ENCODE results near the gene ASPA.

ASPA gene

DNA sequence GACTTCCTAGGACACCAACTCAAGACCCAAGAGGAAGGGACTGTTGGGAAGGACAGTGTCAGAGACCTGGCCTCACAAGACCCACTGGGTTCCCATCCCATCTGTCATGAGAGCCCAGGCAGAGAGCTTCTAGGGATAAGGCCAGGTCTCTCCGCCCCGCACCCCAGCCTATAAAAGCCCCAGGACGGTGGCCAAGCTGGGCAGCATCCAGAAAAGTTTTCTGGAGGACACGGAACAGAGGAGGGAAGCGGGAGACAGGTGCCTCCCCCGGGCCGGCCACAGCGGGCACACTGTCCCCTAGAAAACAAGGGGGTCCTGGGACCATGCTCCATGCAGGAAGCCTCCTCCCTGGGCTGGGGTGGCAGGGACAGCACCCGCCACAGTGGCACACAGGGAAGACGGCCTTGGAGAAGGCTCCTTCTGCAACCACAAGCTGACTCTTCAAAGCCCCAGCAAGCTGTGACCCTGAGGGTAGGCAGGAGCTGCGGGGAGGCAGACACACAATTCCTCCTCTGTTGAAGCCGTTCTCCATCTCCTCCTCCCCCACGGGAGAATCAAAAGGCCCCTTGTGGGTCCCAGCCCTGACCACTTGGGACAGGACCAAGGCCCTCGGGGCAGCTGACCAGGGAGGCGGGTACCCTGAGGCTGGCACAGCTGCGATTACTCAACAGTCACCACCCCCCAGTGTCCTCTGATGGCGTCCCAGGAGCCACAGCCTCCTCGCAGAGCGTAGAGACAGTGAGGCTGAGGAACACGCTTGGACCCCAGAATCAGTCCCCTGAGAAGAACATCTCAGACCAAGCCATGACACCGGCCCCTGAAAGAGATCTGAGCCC, 55.7 kb downstream of the ASPA start:
- no peaks in the 10 kb centered on the region for H3K36me3 ChIP-seq (ENCODE audit: control insufficient read depth in 1 of 2, insufficient read depth in 2 of 2, low read length in 2 of 2)
- H3K9me3 ChIP-seq (ENCODE audit: control insufficient read depth in 1 of 2, low read length in 2 of 2): no peaks in the 10 kb centered on the region
- H3K9ac ChIP-seq (ENCODE audit: low read depth in 1 of 2, low read length in 2 of 2): no peak overlapping the region
- no peaks in the 10 kb centered on the region for H3K27me3 ChIP-seq (ENCODE audit: control insufficient read depth in 1 of 2, insufficient read depth in 2 of 2, low read length in 2 of 2)
- H3K27ac ChIP-seq (ENCODE audit: low read depth, low read length): no peak overlapping the region
- no peak overlapping the region for H3K4me3 ChIP-seq (ENCODE audit: low read depth in 1 of 2, low read length in 2 of 2)
- H3K4me1 ChIP-seq (ENCODE audit: control insufficient read depth in 1 of 2, insufficient read depth in 2 of 2, low read length in 2 of 2): peaks cover 5 to 20% of the 10 kb centered on the region in 2 donors

DNA sequence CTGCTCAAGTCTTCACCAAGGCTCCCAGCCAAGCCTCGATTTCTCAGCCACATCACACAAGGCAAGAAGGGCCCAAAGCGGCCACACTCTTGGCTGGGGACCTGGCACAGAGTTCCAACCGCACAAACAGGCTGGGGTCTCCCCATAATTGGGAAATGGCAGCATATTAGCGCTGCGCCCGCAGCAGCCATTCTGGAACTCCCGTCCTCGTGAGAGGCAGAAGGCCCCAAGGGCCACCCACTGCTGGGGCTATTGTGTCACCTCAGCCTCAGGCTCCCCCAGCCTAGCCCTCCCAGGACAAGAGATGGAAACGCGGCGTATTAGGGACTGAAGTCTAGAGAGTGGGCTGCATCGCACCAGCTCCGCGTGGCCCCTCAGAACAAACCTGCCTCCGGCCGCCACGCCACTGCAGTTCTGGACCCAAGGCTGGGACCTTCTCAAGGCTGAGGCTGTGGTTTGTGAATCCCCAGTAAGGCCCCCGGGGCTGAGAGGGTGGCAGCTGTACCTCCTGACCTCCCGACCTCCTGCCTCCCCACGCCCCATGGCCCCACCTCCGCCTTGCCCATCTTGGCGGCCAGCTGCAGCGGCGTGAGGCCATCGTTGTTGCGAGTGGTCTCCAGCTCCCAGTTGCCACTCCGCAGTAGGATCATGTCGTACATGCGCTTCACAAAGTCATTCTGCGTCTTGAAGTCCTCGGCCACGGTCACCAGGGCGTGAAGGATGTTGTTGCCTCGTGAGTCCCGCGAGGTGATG, 56.5 kb downstream of the ASPA start:
- Histone ChIP-seq H3K9me3 (ENCODE audit: control insufficient read depth in 1 of 2, low read length in 2 of 2) (no peaks in the 10 kb centered on the region), H3K9ac (ENCODE audit: low read depth in 1 of 2, low read length in 2 of 2) (no peak overlapping the region), H3K27ac (ENCODE audit: low read depth, low read length) (no peak overlapping the region), H3K27me3 (ENCODE audit: control insufficient read depth in 1 of 2, insufficient read depth in 2 of 2, low read length in 2 of 2) (no peaks in the 10 kb centered on the region), H3K4me3 (ENCODE audit: low read depth in 1 of 2, low read length in 2 of 2) (no peak overlapping the region), H3K36me3 (ENCODE audit: control insufficient read depth in 1 of 2, insufficient read depth in 2 of 2, low read length in 2 of 2) (no peaks in the 10 kb centered on the region), H3K4me1 (ENCODE audit: control insufficient read depth in 1 of 2, insufficient read depth in 2 of 2, low read length in 2 of 2) (peaks cover 5 to 20% of the 10 kb centered on the region in 2 donors)

DNA sequence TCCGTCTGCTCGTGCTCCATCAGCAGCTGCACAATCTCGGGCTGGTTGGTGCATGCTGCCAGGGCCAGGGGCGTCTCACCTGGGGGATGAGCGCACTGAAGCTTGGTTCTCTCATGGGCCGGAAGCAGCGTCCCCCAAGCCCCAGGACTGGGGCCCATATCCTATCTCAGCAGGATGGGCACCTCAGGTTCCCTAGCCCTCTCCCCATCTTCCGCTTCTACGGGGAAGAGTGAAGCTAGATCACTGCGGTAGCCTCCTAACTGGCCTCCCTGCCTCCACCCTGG, 57.0 kb downstream of the ASPA start:
- H3K36me3 ChIP-seq (ENCODE audit: control insufficient read depth in 1 of 2, insufficient read depth in 2 of 2, low read length in 2 of 2): no peaks in the 10 kb centered on the region
- peaks cover 5 to 20% of the 10 kb centered on the region in 2 donors for H3K4me1 ChIP-seq (ENCODE audit: control insufficient read depth in 1 of 2, insufficient read depth in 2 of 2, low read length in 2 of 2)
- H3K9ac ChIP-seq (ENCODE audit: low read depth in 1 of 2, low read length in 2 of 2): no peak overlapping the region
- H3K27me3 ChIP-seq (ENCODE audit: control insufficient read depth in 1 of 2, insufficient read depth in 2 of 2, low read length in 2 of 2): no peaks in the 10 kb centered on the region
- H3K4me3 ChIP-seq (ENCODE audit: low read depth in 1 of 2, low read length in 2 of 2): no peak overlapping the region
- no peaks in the 10 kb centered on the region for H3K9me3 ChIP-seq (ENCODE audit: control insufficient read depth in 1 of 2, low read length in 2 of 2)
- no peak overlapping the region for H3K27ac ChIP-seq (ENCODE audit: low read depth, low read length)

DNA sequence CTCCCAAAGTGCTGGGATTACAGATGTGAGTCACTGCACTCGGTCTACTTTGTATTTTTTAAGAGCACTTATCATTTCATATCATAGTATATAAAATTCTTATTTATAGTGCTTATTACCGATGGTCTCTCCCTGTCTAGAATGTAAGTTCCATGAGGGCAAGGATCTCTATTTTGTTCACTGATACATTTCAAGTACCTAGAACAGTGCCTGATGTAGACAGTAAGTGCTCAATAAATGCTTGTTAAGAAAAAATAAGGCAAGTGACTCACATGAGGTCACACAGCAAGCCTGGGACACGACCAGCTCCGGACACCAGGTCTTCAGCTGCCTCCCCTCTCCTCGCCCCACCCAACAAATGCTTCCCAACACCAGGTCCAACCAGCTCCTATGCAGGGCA, 58.0 kb downstream of the ASPA start:
- H3K27me3 ChIP-seq (ENCODE audit: control insufficient read depth in 1 of 2, insufficient read depth in 2 of 2, low read length in 2 of 2): no peaks in the 10 kb centered on the region
- peaks cover 5 to 20% of the 10 kb centered on the region in 2 donors for H3K4me1 ChIP-seq (ENCODE audit: control insufficient read depth in 1 of 2, insufficient read depth in 2 of 2, low read length in 2 of 2)
- no peaks in the 10 kb centered on the region for H3K36me3 ChIP-seq (ENCODE audit: control insufficient read depth in 1 of 2, insufficient read depth in 2 of 2, low read length in 2 of 2)
- H3K4me3 ChIP-seq (ENCODE audit: low read depth in 1 of 2, low read length in 2 of 2): no peak overlapping the region
- H3K27ac ChIP-seq (ENCODE audit: low read depth, low read length): no peak overlapping the region
- H3K9me3 ChIP-seq (ENCODE audit: control insufficient read depth in 1 of 2, low read length in 2 of 2): no peaks in the 10 kb centered on the region
- no peak overlapping the region for H3K9ac ChIP-seq (ENCODE audit: low read depth in 1 of 2, low read length in 2 of 2)

DNA sequence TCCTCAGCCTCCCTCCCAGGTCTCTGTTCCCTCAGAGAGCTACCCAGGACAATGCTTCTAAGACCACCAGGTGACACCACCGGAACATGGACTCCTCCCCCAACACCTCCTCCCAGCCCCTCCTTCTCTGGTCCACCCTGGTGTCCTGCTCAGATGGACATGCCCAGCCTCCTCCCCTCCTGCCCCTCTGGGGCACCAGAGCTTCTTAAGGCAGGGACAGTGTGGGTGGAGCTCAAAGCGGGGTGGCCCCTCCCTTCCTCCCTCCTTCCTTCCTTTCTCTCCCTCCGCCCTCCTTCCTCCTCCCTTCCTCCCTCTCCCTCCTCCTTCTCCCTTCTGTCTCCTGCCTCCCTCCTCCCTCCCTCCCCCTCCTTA, 59.1 kb downstream of the ASPA start:
- H3K9me3 ChIP-seq (ENCODE audit: control insufficient read depth in 1 of 2, low read length in 2 of 2): no peaks in the 10 kb centered on the region
- peak overlapping the region in 1 of 2 donors; percentile 59 for H3K4me3 ChIP-seq (ENCODE audit: low read depth in 1 of 2, low read length in 2 of 2)
- no peaks in the 10 kb centered on the region for H3K36me3 ChIP-seq (ENCODE audit: control insufficient read depth in 1 of 2, insufficient read depth in 2 of 2, low read length in 2 of 2)
- no peak overlapping the region for H3K27ac ChIP-seq (ENCODE audit: low read depth, low read length)
- H3K9ac ChIP-seq (ENCODE audit: low read depth in 1 of 2, low read length in 2 of 2): no peak overlapping the region
- no peaks in the 10 kb centered on the region for H3K27me3 ChIP-seq (ENCODE audit: control insufficient read depth in 1 of 2, insufficient read depth in 2 of 2, low read length in 2 of 2)
- H3K4me1 ChIP-seq (ENCODE audit: control insufficient read depth in 1 of 2, insufficient read depth in 2 of 2, low read length in 2 of 2): peaks cover 5 to 18% of the 10 kb centered on the region in 2 donors

DNA sequence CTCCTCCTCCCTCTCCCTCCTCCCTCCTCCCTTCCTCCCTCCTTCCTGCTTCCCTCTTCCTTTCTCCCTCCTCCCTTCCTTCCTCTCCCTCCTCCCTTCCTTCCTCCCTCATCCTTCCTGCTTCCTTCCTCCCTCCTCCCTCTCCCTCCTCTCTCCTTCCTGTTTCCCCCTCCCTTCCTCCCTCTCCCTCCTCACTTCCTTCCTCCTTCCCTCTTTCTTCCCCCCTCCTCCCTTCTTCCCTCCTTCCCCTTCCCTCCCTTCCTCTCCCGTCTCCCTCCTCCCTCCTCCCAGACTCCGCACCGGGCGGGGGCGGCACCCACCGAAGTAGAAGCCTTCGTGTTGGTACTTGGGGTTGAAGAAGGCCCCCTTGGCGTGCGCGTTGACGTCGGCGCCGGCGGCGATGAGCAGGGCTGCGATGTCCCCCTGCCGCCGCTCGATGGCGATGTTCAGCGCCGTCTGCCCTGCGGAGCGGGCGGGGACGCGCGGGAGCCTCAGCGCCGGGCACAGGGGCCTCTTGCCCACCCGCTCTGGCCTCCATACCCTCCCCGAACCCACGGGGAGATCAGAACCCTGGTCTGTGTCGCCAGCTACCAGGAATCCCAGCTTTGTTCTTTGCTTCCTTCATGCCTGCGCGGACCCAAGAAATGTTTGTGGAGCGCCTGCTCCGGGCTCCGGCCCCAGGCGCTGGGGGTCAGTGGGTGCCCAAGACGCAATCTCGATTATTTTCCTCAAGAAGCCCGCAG, 59.6 kb downstream of the ASPA start:
- no peaks in the 10 kb centered on the region for H3K27me3 ChIP-seq (ENCODE audit: control insufficient read depth in 1 of 2, insufficient read depth in 2 of 2, low read length in 2 of 2)
- H3K4me3 ChIP-seq (ENCODE audit: low read depth in 1 of 2, low read length in 2 of 2): peak overlapping the region; percentile 59 to 62
- H3K36me3 ChIP-seq (ENCODE audit: control insufficient read depth in 1 of 2, insufficient read depth in 2 of 2, low read length in 2 of 2): no peaks in the 10 kb centered on the region
- H3K27ac ChIP-seq (ENCODE audit: low read depth, low read length): no peak overlapping the region
- no peaks in the 10 kb centered on the region for H3K9me3 ChIP-seq (ENCODE audit: control insufficient read depth in 1 of 2, low read length in 2 of 2)
- peaks cover 2 to 13% of the 10 kb centered on the region in 2 donors for H3K4me1 ChIP-seq (ENCODE audit: control insufficient read depth in 1 of 2, insufficient read depth in 2 of 2, low read length in 2 of 2)
- H3K9ac ChIP-seq (ENCODE audit: low read depth in 1 of 2, low read length in 2 of 2): peak overlapping the region; percentile 4 to 25

DNA sequence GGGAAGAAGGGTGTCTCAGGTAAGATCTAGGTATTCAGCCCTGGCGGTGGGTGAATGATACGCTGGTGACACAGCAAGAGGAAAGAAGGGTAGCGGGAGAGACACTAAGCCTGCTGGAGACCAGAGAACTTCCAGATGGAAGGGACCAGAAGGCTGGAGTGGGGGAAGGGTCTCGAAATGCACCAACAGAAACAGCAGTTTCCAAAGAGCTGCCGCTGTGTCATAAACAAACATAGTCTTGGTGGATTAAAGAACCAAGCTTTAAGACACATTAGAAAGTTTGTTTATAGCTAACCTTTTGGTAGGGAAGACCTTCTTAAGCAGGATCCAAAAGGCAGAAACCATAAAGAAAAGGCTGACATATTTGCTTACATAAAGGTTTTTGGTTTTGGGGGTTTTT, 60.9 kb downstream of the ASPA start:
- Histone ChIP-seq H3K36me3 (ENCODE audit: control insufficient read depth in 1 of 2, insufficient read depth in 2 of 2, low read length in 2 of 2) (no peaks in the 10 kb centered on the region), H3K9ac (ENCODE audit: low read depth in 1 of 2, low read length in 2 of 2) (no peak overlapping the region), H3K4me3 (ENCODE audit: low read depth in 1 of 2, low read length in 2 of 2) (no peak overlapping the region), H3K9me3 (ENCODE audit: control insufficient read depth in 1 of 2, low read length in 2 of 2) (no peaks in the 10 kb centered on the region), H3K4me1 (ENCODE audit: control insufficient read depth in 1 of 2, insufficient read depth in 2 of 2, low read length in 2 of 2) (peaks cover 0 to 6% of the 10 kb centered on the region in 2 donors), H3K27me3 (ENCODE audit: control insufficient read depth in 1 of 2, insufficient read depth in 2 of 2, low read length in 2 of 2) (no peaks in the 10 kb centered on the region), H3K27ac (ENCODE audit: low read depth, low read length) (no peak overlapping the region)

DNA sequence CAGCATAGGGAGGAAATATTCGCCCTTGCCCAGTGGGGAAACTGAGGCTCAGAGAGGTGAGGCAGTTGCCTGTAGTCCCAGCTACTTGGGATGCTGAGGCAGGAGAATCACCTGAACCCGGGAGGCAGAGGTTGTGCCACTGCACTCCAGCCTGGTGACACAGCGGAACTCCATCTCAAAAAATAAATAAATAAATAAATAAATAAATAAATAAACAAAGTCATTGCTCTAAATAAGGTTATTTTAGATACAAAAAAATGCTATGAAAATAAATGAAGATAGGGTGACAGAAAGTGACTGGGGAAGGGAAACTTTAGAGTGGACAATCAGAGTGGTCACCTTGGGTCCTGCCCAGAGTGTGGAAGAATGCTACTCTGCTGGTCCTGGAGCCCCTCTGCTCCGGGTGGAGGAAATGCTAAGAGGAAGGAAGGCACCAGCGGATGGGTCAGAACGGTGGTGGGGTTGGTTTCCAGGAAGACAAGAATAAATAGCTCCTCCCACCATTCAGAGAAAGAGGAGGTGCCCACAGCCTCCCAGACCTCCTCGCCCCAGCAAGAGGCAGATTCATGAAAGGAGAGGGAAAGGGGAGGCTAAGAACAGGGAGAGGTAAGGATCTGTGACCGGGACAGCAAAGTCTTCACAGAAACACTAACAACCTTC, 64.2 kb downstream of the ASPA start:
- Histone ChIP-seq H3K9me3 (ENCODE audit: control insufficient read depth in 1 of 2, low read length in 2 of 2) (no peaks in the 10 kb centered on the region), H3K36me3 (ENCODE audit: control insufficient read depth in 1 of 2, insufficient read depth in 2 of 2, low read length in 2 of 2) (no peaks in the 10 kb centered on the region), H3K4me3 (ENCODE audit: low read depth in 1 of 2, low read length in 2 of 2) (no peak overlapping the region), H3K27me3 (ENCODE audit: control insufficient read depth in 1 of 2, insufficient read depth in 2 of 2, low read length in 2 of 2) (no peaks in the 10 kb centered on the region), H3K4me1 (ENCODE audit: control insufficient read depth in 1 of 2, insufficient read depth in 2 of 2, low read length in 2 of 2) (no peaks in the 10 kb centered on the region), H3K9ac (ENCODE audit: low read depth in 1 of 2, low read length in 2 of 2) (no peak overlapping the region), H3K27ac (ENCODE audit: low read depth, low read length) (no peak overlapping the region)

DNA sequence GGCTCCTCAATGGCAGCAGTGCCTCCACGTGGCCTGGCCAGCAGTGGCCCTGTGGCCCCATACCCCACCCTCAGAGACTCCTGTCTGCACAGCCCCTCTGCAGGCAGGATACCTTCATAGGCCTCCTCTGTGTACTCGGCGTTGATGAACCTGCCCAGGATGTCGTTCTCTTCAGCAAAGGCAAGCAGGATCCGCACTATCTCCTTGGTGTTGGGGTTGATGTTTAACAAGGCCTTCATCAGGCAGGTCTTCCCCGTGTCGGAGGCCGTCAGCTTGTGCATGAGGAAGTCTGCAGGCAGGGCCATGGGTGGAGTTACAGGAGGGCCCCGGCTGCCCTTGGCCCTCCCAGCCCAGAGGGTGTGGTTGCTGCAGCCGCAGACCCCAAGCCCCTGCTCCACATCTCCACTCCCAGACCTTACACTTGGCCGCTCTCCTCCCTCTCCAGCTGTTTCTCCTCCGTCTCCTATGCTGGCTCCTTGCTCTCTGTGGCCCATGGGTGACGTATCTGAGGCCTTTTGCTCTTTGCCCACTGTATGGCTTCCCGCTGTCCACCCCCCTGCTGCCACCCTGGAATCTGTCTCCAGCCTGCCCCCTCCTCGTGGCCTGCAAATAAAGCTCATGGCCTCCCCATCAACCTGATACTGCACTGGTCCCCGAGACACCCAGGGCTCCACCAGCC, 66.8 kb downstream of the ASPA start:
- Histone ChIP-seq H3K4me3 (ENCODE audit: low read depth in 1 of 2, low read length in 2 of 2) (no peak overlapping the region), H3K4me1 (ENCODE audit: control insufficient read depth in 1 of 2, insufficient read depth in 2 of 2, low read length in 2 of 2) (peaks cover 0 to 8% of the 10 kb centered on the region in 2 donors), H3K9ac (ENCODE audit: low read depth in 1 of 2, low read length in 2 of 2) (no peak overlapping the region), H3K9me3 (ENCODE audit: control insufficient read depth in 1 of 2, low read length in 2 of 2) (no peaks in the 10 kb centered on the region), H3K27ac (ENCODE audit: low read depth, low read length) (no peak overlapping the region), H3K27me3 (ENCODE audit: control insufficient read depth in 1 of 2, insufficient read depth in 2 of 2, low read length in 2 of 2) (no peaks in the 10 kb centered on the region), H3K36me3 (ENCODE audit: control insufficient read depth in 1 of 2, insufficient read depth in 2 of 2, low read length in 2 of 2) (no peaks in the 10 kb centered on the region)

Data from duodenal mucosa (tissue), 2 donors.